GM12878 (cell line): ENCODE measurements around the gene RAB37. TPM values are rescaled to one million over a fixed set of nuclear protein-coding genes. Genes with fewer than 3 reads are reported as not detected.

Experiments used
- ATAC-seq: fragments of 200-7000 bp; cut with Tn5 transposase; 3 replicates; pipeline ENCODE4 v1.9.1; 2020; ENCODE audit warnings: mild to moderate bottlenecking, moderate library complexity
- BruUV-seq: library from RNA; stranded (reverse); fragments of 400-500 nt; replicated peaks from 2 replicates; lab custom pipeline; 2021; lab: Mats Ljungman, UMichigan
- CTCF ChIA-PET: fragments of 300-600 bp; sonication (Branson Sonifier 250); formaldehyde crosslinking; extraction: SDS; loops from one replicate; lab custom pipeline; 2021; ENCODE audit warnings: inconsistent platforms; lab: Yijun Ruan, JAX
- POLR2A ChIA-PET: fragments of 350-600 bp; formaldehyde crosslinking; extraction: SDS; loops from one replicate; lab custom pipeline; 2021; ENCODE audit warnings: inconsistent platforms; lab: Charles Lee
- RAD21 ChIA-PET: fragments of 300-600 bp; sonication (Branson Sonifier 250); formaldehyde crosslinking; loops from one replicate; lab custom pipeline; 2023; ENCODE audit warnings: antibody characterized with exemption; ENCODE audit not compliant: unreplicated experiment; lab: Charles Lee
- SMC1A ChIA-PET: fragments of 300-600 bp; sonication (Branson Sonifier 250); formaldehyde crosslinking; loops from one replicate; lab custom pipeline; 2023; ENCODE audit not compliant: unreplicated experiment, uncharacterized antibody; lab: Charles Lee
- DNase-seq: peaks from one replicate; pipeline ENCODE4 v3.0.0-alpha.2; 2011; ENCODE audit warnings: low read depth, low spot score
- FAIRE-seq: peaks from 3 replicates; lab custom pipeline; 2011; peaks lifted over from hg19 to GRCh38; lab: Jason Lieb, UNC
- H2AFZ ChIP-seq: 2 replicates; pipeline ENCODE4 v1.6.0; 2011; ENCODE audit warnings: low read depth, low read length, control low read depth; ENCODE audit not compliant: control insufficient read depth
- H3K27ac ChIP-seq: 2 replicates; pipeline ENCODE4 v1.5.1; 2011; ENCODE audit warnings: control low read depth; ENCODE audit not compliant: control insufficient read depth, insufficient read depth
- H3K27me3 ChIP-seq, 2 experiments: replicated peaks in 1 of 2; 2 replicates each; pipeline versions ENCODE4 v1.6.0 to v1.6.1; 2011; ENCODE audit warnings: low read length in 1 of 2; ENCODE audit not compliant: control insufficient read depth in 2 of 2, insufficient read depth in 2 of 2
- H3K36me3 ChIP-seq, 2 experiments: 2 replicates each; pipeline ENCODE4 v1.5.1; 2011; ENCODE audit warnings: low read length in 1 of 2; ENCODE audit not compliant: control insufficient read depth in 2 of 2, insufficient read depth in 2 of 2
- H3K4me1 ChIP-seq: 2 replicates; pipeline ENCODE4 v1.6.1; 2011; ENCODE audit warnings: mild to moderate bottlenecking, low read length, moderate library complexity, mixed read lengths; ENCODE audit not compliant: control insufficient read depth, insufficient read depth
- H3K4me2 ChIP-seq: 2 replicates; pipeline ENCODE4 v1.6.0; 2011; ENCODE audit warnings: control low read depth; ENCODE audit not compliant: control insufficient read depth, insufficient read depth
- H3K4me3 ChIP-seq: fragments of 200-600 bp; sonication (generic); 2 replicates; pipeline ENCODE4 v1.5.1; 2016
- H3K79me2 ChIP-seq: 2 replicates; pipeline ENCODE4 v1.6.0; 2011; ENCODE audit warnings: low read length; ENCODE audit not compliant: control insufficient read depth, insufficient read depth
- H3K9ac ChIP-seq: 2 replicates; pipeline ENCODE4 v1.8.0; 2011; ENCODE audit warnings: low read length, control low read depth, mixed read lengths; ENCODE audit not compliant: control insufficient read depth, insufficient read depth
- H3K9me3 ChIP-seq: replicated peaks from 3 replicates; pipeline ENCODE4 v1.5.1; 2011; ENCODE audit warnings: mild to moderate bottlenecking, low read length; ENCODE audit not compliant: control insufficient read depth, insufficient read depth
- H4K20me1 ChIP-seq: 2 replicates; pipeline ENCODE4 v1.6.0; 2011; ENCODE audit not compliant: control insufficient read depth, insufficient read depth
- BCL11A ChIP-seq: IDR thresholded peaks from 2 replicates; pipeline ENCODE4 v1.6.1; 2011; ENCODE audit warnings: low read depth, low read length
- BRCA1 ChIP-seq: IDR thresholded peaks from 2 replicates; pipeline ENCODE4 v1.6.1; 2011; ENCODE audit warnings: low read depth, low read length, improper control_type of control experiment
- CBX3 ChIP-seq: fragments of 200-600 bp; sonication (generic); IDR thresholded peaks from 2 replicates; pipeline ENCODE4 v1.6.1; 2016; ENCODE audit warnings: low read depth, borderline replicate concordance
- GABPA ChIP-seq: IDR thresholded peaks from 2 replicates; pipeline ENCODE4 v1.6.1; 2014; ENCODE audit warnings: antibody characterized with exemption, low read depth, mild to moderate bottlenecking, inconsistent platforms
- HCFC1 ChIP-seq: fragments of 150-350 bp; IDR thresholded peaks from 2 replicates; pipeline ENCODE4 v1.6.1; 2014; ENCODE audit warnings: low read length
- HDAC6 ChIP-seq: fragments of 200-600 bp; sonication (generic); IDR thresholded peaks from one replicate; pipeline ENCODE4 v1.8.0; 2017; ENCODE audit warnings: antibody characterized with exemption; ENCODE audit not compliant: unreplicated experiment
- HDGF ChIP-seq: fragments of 450-650 bp; IDR thresholded peaks from 2 replicates; pipeline ENCODE4 v1.6.1; 2016; ENCODE audit warnings: antibody characterized with exemption
- IKZF1 ChIP-seq: fragments of 450-650 bp; conservative IDR thresholded peaks from 2 replicates; pipeline ENCODE4 v1.6.1; 2017; ENCODE audit warnings: antibody characterized with exemption, mild to moderate bottlenecking
- MEF2A ChIP-seq: IDR thresholded peaks from 2 replicates; pipeline ENCODE4 v1.6.1; 2011; ENCODE audit warnings: low read depth, mild to moderate bottlenecking, low read length, moderate library complexity; ENCODE audit not compliant: insufficient read depth
- MEF2B ChIP-seq: fragments of 450-650 bp; IDR thresholded peaks from 2 replicates; pipeline ENCODE4 v1.6.1; 2018; ENCODE audit warnings: mild to moderate bottlenecking, moderate library complexity; ENCODE audit not compliant: partially characterized antibody, poor library complexity, severe bottlenecking
- NFXL1 ChIP-seq: fragments of 450-650 bp; IDR thresholded peaks from 2 replicates; pipeline ENCODE4 v1.6.1; 2017; ENCODE audit warnings: antibody characterized with exemption, mild to moderate bottlenecking, borderline replicate concordance
- NR2C2 ChIP-seq: IDR thresholded peaks from 2 replicates; pipeline ENCODE4 v1.6.1; 2011; ENCODE audit warnings: borderline replicate concordance, low read depth; ENCODE audit not compliant: control insufficient read depth, insufficient read length
- RELA ChIP-seq: fragments of 450-650 bp; IDR thresholded peaks from 2 replicates; pipeline ENCODE4 v1.8.0; 2014; ENCODE audit warnings: borderline replicate concordance; ENCODE audit not compliant: partially characterized antibody
- SUZ12 ChIP-seq: fragments of 200-600 bp; sonication (generic); IDR thresholded peaks from one replicate; pipeline ENCODE4 v1.6.1; 2018; ENCODE audit warnings: antibody characterized with exemption, mild to moderate bottlenecking; ENCODE audit not compliant: unreplicated experiment
- TCF7 ChIP-seq: IDR thresholded peaks from 2 replicates; pipeline ENCODE4 v1.6.1; 2014; ENCODE audit warnings: antibody characterized with exemption, borderline replicate concordance
- WGBS: methylation state at CpG from one replicate; pipeline ENCODE4 v1.1.6; 2016; ENCODE audit warnings: low lambda C conversion rate; ENCODE audit not compliant: insufficient replicate concordance, insufficient coverage; ENCODE audit errors: missing lambda C conversion rate; 5-methylcytosine and 5-hydroxymethylcytosine counted together
- in situ Hi-C: fragments of 300-500 bp; cut with MboI; formaldehyde crosslinking; loops from 9 replicates; pipeline ENCODE4 v1.14.3; 2018; ENCODE audit warnings: mixed read lengths
- intact Hi-C: fragments of 100-400 bp; cut with micrococcal nuclease; formaldehyde crosslinking; loops from one replicate; pipeline ENCODE4 v1.14.2; 2022; ENCODE audit not compliant: unreplicated experiment
- polyA plus RNA-seq, 11 experiments: library from polyadenylated mRNA; depleted of rRNA in 4 of 11; unstranded in 6 of 11; stranded (reverse) in 5 of 11; fragments of >200 nt; fragmentation: Nextera tagmentation in 4 of 11; fragmentation: Illumina TruSeq in 1 of 11; extraction: Ambion mirVana in 4 of 11; extraction: Trizol in 1 of 11; gene quantifications; 1 replicate in 1 of 11; 2 replicates in 10 of 11; pipeline versions ENCODE4 v1.2.1 to v1.2.3, GENCODE V29; 2011 to 2016; ENCODE audit warnings: inconsistent platforms in 2 of 11, missing spikeins in 2 of 11, low read depth in 1 of 11
- total RNA-seq, 4 experiments: library from RNA; depleted of rRNA in 3 of 4; stranded (reverse); fragments of >200 nt in 3 of 4; fragmentation: Illumina TruSeq in 1 of 4; extraction: Trizol in 1 of 4; gene quantifications; 2 replicates each; pipeline versions ENCODE4 v1.2.1 to v1.2.3, GENCODE V29; 2013 to 2021
- TF ChIP-seq, protein P1 (sequence below): fragments of 450-650 bp; IDR thresholded peaks from 2 replicates; pipeline ENCODE4 v1.6.1; 2017; ENCODE audit warnings: borderline replicate concordance

The RAB37 gene
- total and polyA plus RNA-seq, 10 of the 15 experiments (the other 5 are each of a cell fraction or from before 2014, with no cell fraction given): 0.48 to 5.6 (median 1.7) TPM

DNA sequence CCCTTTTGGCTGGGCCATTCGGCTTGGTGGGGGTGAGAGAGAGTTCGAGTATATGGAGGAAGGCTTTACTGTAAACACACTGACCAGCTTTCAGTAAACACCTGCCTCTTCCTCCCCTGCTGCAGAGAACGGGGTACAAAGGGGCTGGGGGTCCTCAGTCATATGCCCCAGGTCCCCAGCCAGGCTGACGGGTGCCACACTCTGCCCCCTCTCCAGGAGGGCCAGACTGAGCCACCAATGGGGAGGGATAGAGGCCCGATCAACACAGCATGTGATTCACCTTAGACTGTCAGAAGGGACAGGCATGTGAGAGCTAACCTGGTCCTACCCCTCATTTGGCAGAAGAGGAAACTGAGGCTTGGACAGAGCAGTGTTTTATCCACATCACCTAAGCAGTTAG lies 24.4 kb downstream of the RAB37 start:
- no peaks in the 10 kb centered on the region for H3K27me3 ChIP-seq
- SMC1A ChIA-PET: no interaction called here
- no peak for TF ChIP-seq NR2C2
- no peak for TF ChIP-seq BCL11A
- TF ChIP-seq IKZF1: no peak
- TF ChIP-seq GABPA: no peak
- no peak for TF ChIP-seq SUZ12
- TF ChIP-seq RELA: no peak
- no peak for TF ChIP-seq CBX3
- no peak for TF ChIP-seq HDAC6
- no peak for TF ChIP-seq HCFC1
- TF ChIP-seq NFXL1: no peak
- TF ChIP-seq, protein P1, sequence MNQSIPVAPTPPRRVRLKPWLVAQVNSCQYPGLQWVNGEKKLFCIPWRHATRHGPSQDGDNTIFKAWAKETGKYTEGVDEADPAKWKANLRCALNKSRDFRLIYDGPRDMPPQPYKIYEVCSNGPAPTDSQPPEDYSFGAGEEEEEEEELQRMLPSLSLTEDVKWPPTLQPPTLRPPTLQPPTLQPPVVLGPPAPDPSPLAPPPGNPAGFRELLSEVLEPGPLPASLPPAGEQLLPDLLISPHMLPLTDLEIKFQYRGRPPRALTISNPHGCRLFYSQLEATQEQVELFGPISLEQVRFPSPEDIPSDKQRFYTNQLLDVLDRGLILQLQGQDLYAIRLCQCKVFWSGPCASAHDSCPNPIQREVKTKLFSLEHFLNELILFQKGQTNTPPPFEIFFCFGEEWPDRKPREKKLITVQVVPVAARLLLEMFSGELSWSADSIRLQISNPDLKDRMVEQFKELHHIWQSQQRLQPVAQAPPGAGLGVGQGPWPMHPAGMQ: no peak
- no peak for TF ChIP-seq BRCA1
- TF ChIP-seq HDGF: no peak
- no peak for TF ChIP-seq TCF7
- TF ChIP-seq MEF2B: no peak
- TF ChIP-seq MEF2A: no peak
- H3K4me2 ChIP-seq: no peak overlapping the region
- RAD21 ChIA-PET: no interaction called here
- CTCF ChIA-PET: interaction anchor here (1.3 to 5.2 kb wide), 3 partner anchors 9 to 24 kb away, joined by 5 to 20 read pairs (median 20); partner anchors contain the start of gene RAB37
- FAIRE-seq (no peak), ATAC-seq (no peak), DNase-seq (no peak)
- no peaks in the 10 kb centered on the region for H3K9me3 ChIP-seq
- peaks cover 0 to 2% of the 10 kb centered on the region in 2 experiments; a peak in 2 of 4 replicates for H3K36me3 ChIP-seq
- peaks cover 8% of the 10 kb centered on the region for H3K79me2 ChIP-seq
- no peak overlapping the region for H3K9ac ChIP-seq
- intact Hi-C loops: no loop called here
- in situ Hi-C loops: no loop called here
- BruUV-seq: no TSS peak
- POLR2A ChIA-PET: no interaction called here
- 52% methylated on average over 5 of the region's 5 CpGs for WGBS
- H3K4me3 ChIP-seq: no peak overlapping the region
- H3K4me1 ChIP-seq: peaks cover 21% of the 10 kb centered on the region
- no peak overlapping the region for H2AFZ ChIP-seq
- no peak overlapping the region for H3K27ac ChIP-seq
- H4K20me1 ChIP-seq: no peaks in the 10 kb centered on the region
